ENCODE results near the gene PLEKHG4B. TPM values are rescaled to one million over a fixed set of nuclear protein-coding genes. Genes with fewer than 3 reads are reported as not detected.
A peak's percentile ranks its signal among the peaks of the same experiment; 100 is the strongest.
"Not testable (repeated sequence)": the region's sequence is repeated elsewhere in the genome, so short reads cannot be mapped to it uniquely, and the experiment has no call there.

The PLEKHG4B gene
- total RNA-seq, 4 donors from 2014 or later: 5.5 to 10.9 (median 7.1) TPM

- DNase-seq: no peak
- H3K27me3 ChIP-seq: no peaks in the 10 kb centered on the region
- H3K4me3 ChIP-seq (replicated peaks in 1 of 3): no peak overlapping the region
- H3K36me3 ChIP-seq: peaks cover 25 to 41% of the 10 kb centered on the region in 2 donors
- 90 to 92% methylated on average over 6 of the region's 6 CpGs for WGBS, 2 donors
- H3K4me1 ChIP-seq: peaks cover 3 to 11% of the 10 kb centered on the region in 2 donors
- intact Hi-C loops (cut with DNase I): no loop called here
- H3K27ac ChIP-seq: no peak overlapping the region
- no peaks in the 10 kb centered on the region for H3K9me3 ChIP-seq
- TF ChIP-seq POLR2A (IDR thresholded peaks at IDR 0.05) (no peak), CTCF (IDR thresholded peaks at IDR 0.05) (no peak)
Measured at GRCh38 chr5:223791-224190, 131.8 kb downstream of the PLEKHG4B start.

GRCh38 chr5:225334-225733 lies 133.4 kb downstream of the PLEKHG4B start:
- Histone ChIP-seq H3K9me3 (no peaks in the 10 kb centered on the region), H3K27ac (no peak overlapping the region), H3K27me3 (no peaks in the 10 kb centered on the region), H3K36me3 (peaks cover 41 to 55% of the 10 kb centered on the region in 2 donors), H3K4me3 (replicated peaks in 1 of 3) (no peak overlapping the region), H3K4me1 (peaks cover 3% of the 10 kb centered on the region in 2 donors)
- WGBS, 2 donors: 96 to 97% methylated on average over 13 to 14 of the region's 14 CpGs
- intact Hi-C loops (cut with DNase I): no loop called here
- no peak for DNase-seq
- TF ChIP-seq CTCF (IDR thresholded peaks at IDR 0.05): no peak
- TF ChIP-seq POLR2A (IDR thresholded peaks at IDR 0.05): no peak

- peaks cover 43 to 69% of the 10 kb centered on the region in 2 donors for H3K36me3 ChIP-seq
Measured at GRCh38 chr5:227375-227774, 135.4 kb downstream of the PLEKHG4B start.

GRCh38 chr5:228886-229285 lies 136.9 kb downstream of the PLEKHG4B start:
- DNase-seq: no peak
- no peaks in the 10 kb centered on the region for H3K27me3 ChIP-seq
- no peaks in the 10 kb centered on the region for H3K4me1 ChIP-seq
- TF ChIP-seq CTCF (IDR thresholded peaks at IDR 0.05): no peak
- TF ChIP-seq POLR2A (IDR thresholded peaks at IDR 0.05): no peak
- no peak overlapping the region for H3K27ac ChIP-seq
- WGBS, 2 donors: 94% methylated on average over 3 of the region's 3 CpGs
- H3K9me3 ChIP-seq: no peaks in the 10 kb centered on the region
- H3K36me3 ChIP-seq: peaks cover 43 to 75% of the 10 kb centered on the region in 2 donors
- no peak overlapping the region for H3K4me3 ChIP-seq (replicated peaks in 1 of 3)
- intact Hi-C loops (cut with DNase I): no loop called here

More at GRCh38 chr5:227375-227774, 135.4 kb downstream of the PLEKHG4B start:
- H3K4me3 ChIP-seq (replicated peaks in 1 of 3); H3K27ac ChIP-seq; H3K4me1 ChIP-seq; intact Hi-C loops (cut with DNase I); H3K9me3 ChIP-seq; H3K27me3 ChIP-seq: not testable (repeated sequence)
- peak; percentile 52 to 61 for DNase-seq
- 67 to 85% methylated on average over 6 to 14 of the region's 17 CpGs for WGBS, 2 donors

GRCh38 chr5:230711-231110 lies 138.7 kb downstream of the PLEKHG4B start:
- H3K27me3 ChIP-seq: no peaks in the 10 kb centered on the region
- H3K9me3 ChIP-seq: no peaks in the 10 kb centered on the region
- intact Hi-C loops (cut with DNase I): no loop called here
- TF ChIP-seq POLR2A (IDR thresholded peaks at IDR 0.05): no peak
- TF ChIP-seq CTCF (IDR thresholded peaks at IDR 0.05): no peak
- no peak overlapping the region for H3K27ac ChIP-seq
- no peaks in the 10 kb centered on the region for H3K4me1 ChIP-seq
- H3K4me3 ChIP-seq (replicated peaks in 1 of 3): no peak overlapping the region
- DNase-seq: no peak
- H3K36me3 ChIP-seq: peaks cover 53 to 70% of the 10 kb centered on the region in 2 donors
- WGBS, 2 donors: 92 to 98% methylated on average over 14 of the region's 14 CpGs

- no peaks in the 10 kb centered on the region for H3K4me1 ChIP-seq
- H3K36me3 ChIP-seq: peaks cover 45 to 68% of the 10 kb centered on the region in 2 donors
- H3K9me3 ChIP-seq: no peaks in the 10 kb centered on the region
- no peak overlapping the region for H3K27ac ChIP-seq
- no peak overlapping the region for H3K4me3 ChIP-seq (replicated peaks in 1 of 3)
- 91 to 92% methylated on average over 13 of the region's 13 CpGs for WGBS, 2 donors
- H3K27me3 ChIP-seq: no peaks in the 10 kb centered on the region
- no peak for DNase-seq
- intact Hi-C loops (cut with DNase I): no loop called here
- no peak for TF ChIP-seq CTCF (IDR thresholded peaks at IDR 0.05)
- no peak for TF ChIP-seq POLR2A (IDR thresholded peaks at IDR 0.05)
Measured at GRCh38 chr5:231661-232060, 139.7 kb downstream of the PLEKHG4B start.

- H3K36me3 ChIP-seq: peaks cover 31 to 69% of the 10 kb centered on the region in 2 donors
- H3K9me3 ChIP-seq; H3K4me3 ChIP-seq (replicated peaks in 1 of 3); H3K4me1 ChIP-seq; intact Hi-C loops (cut with DNase I); H3K27me3 ChIP-seq; DNase-seq; H3K27ac ChIP-seq: not testable (repeated sequence)
- 95 to 97% methylated on average over 20 of the region's 20 CpGs for WGBS, 2 donors
Measured at GRCh38 chr5:233426-233825, 141.5 kb downstream of the PLEKHG4B start.

All from thyroid gland (tissue), 4 donors.